Activated naive CD8-positive, alpha-beta T cell (primary cell): ENCODE data around the gene PPP1R18.
"Not testable (repeated sequence)": the region's sequence is repeated elsewhere in the genome, so short reads cannot be mapped to it uniquely, and the experiment has no call there.

Source experiments
- H3K27ac Mint-ChIP-seq: one replicate; pipeline ENCODE4 v1.8.0; 2021; ENCODE audit warnings: mixed read lengths
- H3K27me3 Mint-ChIP-seq: one replicate; pipeline ENCODE4 v1.8.0; 2021; ENCODE audit warnings: mixed read lengths
- H3K36me3 Mint-ChIP-seq: one replicate; pipeline ENCODE4 v1.8.0; 2021; ENCODE audit warnings: mixed read lengths
- H3K4me1 Mint-ChIP-seq: one replicate; pipeline ENCODE4 v1.8.0; 2021; ENCODE audit warnings: low read depth, mixed read lengths
- H3K4me3 Mint-ChIP-seq: one replicate; pipeline ENCODE4 v1.8.0; 2021; ENCODE audit warnings: mild to moderate bottlenecking, mixed read lengths
- H3K9me3 Mint-ChIP-seq: one replicate; pipeline ENCODE4 v1.8.0; 2021; ENCODE audit warnings: low read depth, mixed read lengths

PPP1R18 gene

GRCh38 chr6:30722280-30723112 is 36.1 kb upstream of the PPP1R18 start:
- no peaks in the 10 kb centered on the region for H3K9me3 Mint-ChIP-seq
- H3K27ac Mint-ChIP-seq, result peak overlapping the region; percentile 99
- peak overlapping the region; percentile 99 for H3K4me3 Mint-ChIP-seq
- peaks cover 10% of the 10 kb centered on the region for H3K36me3 Mint-ChIP-seq
- no peaks in the 10 kb centered on the region for H3K27me3 Mint-ChIP-seq
- H3K4me1 Mint-ChIP-seq, result peaks cover 53% of the 10 kb centered on the region

GRCh38 chr6:30722025-30722279 is 35.5 kb upstream of the PPP1R18 start:
- H3K4me1 Mint-ChIP-seq, result peaks cover 54% of the 10 kb centered on the region

GRCh38 chr6:30721198-30722024 is 35.0 kb upstream of the PPP1R18 start:
- peak overlapping the region; percentile 99 for H3K4me3 Mint-ChIP-seq
- peaks cover 57% of the 10 kb centered on the region for H3K4me1 Mint-ChIP-seq
- peaks cover 12% of the 10 kb centered on the region for H3K36me3 Mint-ChIP-seq
- no peaks in the 10 kb centered on the region for H3K27me3 Mint-ChIP-seq
- H3K27ac Mint-ChIP-seq, result peak overlapping the region; percentile 99
- H3K9me3 Mint-ChIP-seq, result no peaks in the 10 kb centered on the region

More at GRCh38 chr6:30722025-30722279, 35.5 kb upstream of the PPP1R18 start:
- peaks cover 10% of the 10 kb centered on the region for H3K36me3 Mint-ChIP-seq
- H3K27ac Mint-ChIP-seq, result peak overlapping the region; percentile 99
- not testable (repeated sequence) for H3K27me3 Mint-ChIP-seq, H3K9me3 Mint-ChIP-seq
- peak overlapping the region; percentile 99 for H3K4me3 Mint-ChIP-seq

- peak overlapping the region; percentile 99 for H3K27ac Mint-ChIP-seq
- peaks cover 14% of the 10 kb centered on the region for H3K36me3 Mint-ChIP-seq
- peak overlapping the region; percentile 99 for H3K4me3 Mint-ChIP-seq
- H3K9me3 Mint-ChIP-seq, result no peaks in the 10 kb centered on the region
- H3K27me3 Mint-ChIP-seq, result no peaks in the 10 kb centered on the region
- H3K4me1 Mint-ChIP-seq, result peaks cover 61% of the 10 kb centered on the region
These were observed 34.3 kb upstream of the PPP1R18 start for GRCh38 chr6:30720738-30721197.

GRCh38 chr6:30719791-30720737 is 33.6 kb upstream of the PPP1R18 start, which contains the start of gene TUBB:
Gene TUBB (plus strand): TSS chr6:30720352. CDS start chr6:30720507, 155 bp downstream.
- Mint-ChIP-seq H3K27ac (peak within 1 kb of the TSS; percentile 99), H3K4me1 (peaks cover 60% of the 10 kb centered on the region), H3K9me3 (no peaks in the 10 kb centered on the region), H3K27me3 (no peaks in the 10 kb centered on the region), H3K36me3 (peaks cover 14% of the 10 kb centered on the region), H3K4me3 (peak within 1 kb of the TSS; percentile 99)

- Mint-ChIP-seq H3K27me3 (no peaks in the 10 kb centered on the region), H3K4me1 (peaks cover 56% of the 10 kb centered on the region), H3K27ac (peak overlapping the region; percentile 99), H3K36me3 (peaks cover 13% of the 10 kb centered on the region), H3K4me3 (peak overlapping the region; percentile 99), H3K9me3 (no peaks in the 10 kb centered on the region)
These were observed 32.9 kb upstream of the PPP1R18 start for GRCh38 chr6:30719356-30719755.

- peaks cover 10% of the 10 kb centered on the region for H3K36me3 Mint-ChIP-seq
- H3K27me3 Mint-ChIP-seq, H3K9me3 Mint-ChIP-seq: not testable (repeated sequence)
- H3K4me3 Mint-ChIP-seq, result peak overlapping the region; percentile 96
- peaks cover 44% of the 10 kb centered on the region for H3K4me1 Mint-ChIP-seq
- H3K27ac Mint-ChIP-seq, result peak overlapping the region; percentile 99
These were observed 31.6 kb upstream of the PPP1R18 start for GRCh38 chr6:30717845-30718720.

GRCh38 chr6:30717129-30717844 is 30.8 kb upstream of the PPP1R18 start, which contains the start of gene MDC1:
Gene MDC1 (minus strand): TSS chr6:30717281. CDS start chr6:30715175, 2,106 bp downstream.
- peak within 1 kb of the TSS; percentile 99 for H3K27ac Mint-ChIP-seq
- no peaks in the 10 kb centered on the region for H3K27me3 Mint-ChIP-seq
- no peaks in the 10 kb centered on the region for H3K9me3 Mint-ChIP-seq
- peak within 1 kb of the TSS; percentile 96 for H3K4me3 Mint-ChIP-seq
- peaks cover 11% of the 10 kb centered on the region for H3K36me3 Mint-ChIP-seq
- H3K4me1 Mint-ChIP-seq, result peaks cover 41% of the 10 kb centered on the region

GRCh38 chr6:30716879-30717128 is 30.4 kb upstream of the PPP1R18 start:
- Mint-ChIP-seq H3K36me3 (peaks cover 16% of the 10 kb centered on the region), H3K4me3 (peak overlapping the region; percentile 96), H3K27me3 (no peaks in the 10 kb centered on the region), H3K4me1 (peaks cover 46% of the 10 kb centered on the region), H3K27ac (peak overlapping the region; percentile 99), H3K9me3 (no peaks in the 10 kb centered on the region)

- Mint-ChIP-seq H3K27ac (no peak overlapping the region), H3K4me1 (peaks cover 41% of the 10 kb centered on the region), H3K9me3 (no peaks in the 10 kb centered on the region), H3K36me3 (peaks cover 26% of the 10 kb centered on the region), H3K27me3 (no peaks in the 10 kb centered on the region), H3K4me3 (no peak overlapping the region)
These were observed 27.8 kb upstream of the PPP1R18 start for GRCh38 chr6:30714263-30714662.

- H3K4me1 Mint-ChIP-seq, result peaks cover 30% of the 10 kb centered on the region
- no peak overlapping the region for H3K4me3 Mint-ChIP-seq
- H3K9me3 Mint-ChIP-seq, result no peaks in the 10 kb centered on the region
- no peak overlapping the region for H3K27ac Mint-ChIP-seq
- peaks cover 26% of the 10 kb centered on the region for H3K36me3 Mint-ChIP-seq
- no peaks in the 10 kb centered on the region for H3K27me3 Mint-ChIP-seq
These were observed 26.0 kb upstream of the PPP1R18 start for GRCh38 chr6:30712441-30712945.

- Mint-ChIP-seq H3K36me3 (peaks cover 29% of the 10 kb centered on the region), H3K27ac (no peak overlapping the region), H3K27me3 (no peaks in the 10 kb centered on the region), H3K4me1 (peaks cover 26% of the 10 kb centered on the region), H3K9me3 (no peaks in the 10 kb centered on the region), H3K4me3 (no peak overlapping the region)
These were observed 25.4 kb upstream of the PPP1R18 start for GRCh38 chr6:30711758-30712380.
